Activated gamma-delta T cell treated with anti-CD3 and anti-CD28 coated beads, Interleukin-2, amount 50 U/mL, for 16 hours (primary cell): ENCODE data around the gene UBR2.
"Not testable (repeated sequence)": the region's sequence is repeated elsewhere in the genome, so short reads cannot be mapped to it uniquely, and the experiment has no call there.

Source experiments
- DNase-seq: peaks from one replicate; pipeline ENCODE4 v3.0.0-alpha.2; 2020; ENCODE audit warnings: low read depth

The UBR2 gene

DNA sequence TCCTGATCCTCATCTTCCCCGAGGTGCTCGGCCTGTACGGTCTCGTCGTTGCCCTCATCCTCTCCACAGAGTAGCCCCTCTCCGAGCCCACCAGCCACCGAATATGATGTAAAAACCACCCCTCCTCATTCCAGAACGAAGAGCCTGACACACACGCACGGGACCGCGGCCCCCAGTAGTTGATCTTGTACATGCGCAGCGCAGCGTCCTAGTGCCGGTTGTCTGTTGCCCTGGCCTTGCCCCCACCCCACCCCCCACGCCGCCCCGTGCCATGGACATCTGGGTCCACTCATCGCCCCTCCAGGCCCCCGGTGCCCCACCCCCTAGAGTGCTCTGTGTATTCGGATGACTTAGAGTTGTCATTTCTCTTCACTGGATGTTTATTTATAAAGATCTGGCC, 163.8 kb downstream of the UBR2 start:
- DNase-seq, result no peak

DNA sequence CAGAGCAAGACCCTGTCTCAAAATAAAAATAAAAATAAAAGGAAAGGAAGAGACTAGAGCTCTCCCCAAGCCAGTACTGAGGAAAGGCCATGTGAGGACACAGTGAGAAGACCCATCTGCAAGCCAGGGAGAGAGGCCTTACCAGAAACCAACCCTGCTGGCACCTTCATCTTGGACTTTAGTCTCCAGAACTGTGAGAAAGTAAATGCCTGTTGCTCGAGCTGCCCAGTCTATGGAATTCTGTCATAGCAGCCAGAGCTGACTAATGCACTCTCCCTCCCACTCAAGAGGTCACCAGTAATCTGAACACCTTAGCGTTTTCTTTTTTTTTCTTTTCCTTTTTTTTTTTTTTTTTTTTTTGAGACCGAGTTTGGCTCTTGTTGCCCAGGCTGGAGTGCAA, 165.9 kb downstream of the UBR2 start:
- no peak for DNase-seq

DNA sequence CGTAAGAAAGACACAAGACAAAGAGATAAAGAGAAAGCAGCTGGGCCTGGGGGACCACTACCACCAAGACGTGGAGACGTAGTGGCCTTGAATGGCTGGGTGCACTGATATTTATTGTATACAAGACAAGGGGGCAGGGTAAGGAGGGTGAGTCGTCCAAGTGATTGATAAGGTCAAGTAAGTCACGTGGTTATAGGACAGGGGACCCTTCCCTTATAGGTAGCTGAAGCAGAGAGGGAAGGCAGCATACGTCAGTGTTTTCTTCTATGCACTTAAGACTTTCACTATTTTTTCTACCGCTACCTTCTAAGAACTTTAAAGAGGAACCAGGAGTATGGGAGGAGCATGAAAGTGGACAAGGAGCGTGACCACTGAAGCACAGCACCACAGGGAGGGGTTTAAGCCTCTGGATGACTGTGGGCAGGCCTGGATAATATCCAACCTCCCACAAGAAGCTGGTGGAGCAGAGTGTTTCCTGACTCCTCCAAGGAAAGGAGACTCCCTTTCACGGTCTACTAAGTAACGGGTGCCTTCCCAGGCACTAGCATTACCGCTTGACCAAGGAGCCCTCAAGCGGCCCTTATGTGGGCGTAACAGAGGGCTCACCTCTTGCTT, 170.1 kb downstream of the UBR2 start:
- DNase-seq, result not testable (repeated sequence)

DNA sequence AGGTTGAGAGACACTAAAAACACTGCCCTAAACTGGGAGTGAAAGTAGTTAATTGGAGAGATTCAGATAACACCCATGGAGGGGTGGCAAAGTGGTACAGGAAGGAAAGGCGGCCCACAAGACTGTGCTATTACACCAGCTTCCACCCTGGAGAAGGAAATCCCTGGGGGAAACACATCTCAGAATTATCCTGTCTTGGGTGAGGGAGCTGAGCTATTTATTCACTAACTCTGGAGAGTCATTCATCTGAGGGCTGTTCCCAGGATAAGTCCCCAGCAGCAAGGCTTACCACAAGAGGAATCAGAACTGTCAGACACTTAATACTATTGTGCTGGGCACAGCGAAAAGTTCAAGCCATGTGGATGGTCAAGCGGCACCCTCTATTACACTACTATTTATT, 172.1 kb downstream of the UBR2 start:
- DNase-seq, result no peak

- no peak for DNase-seq
Observed at GRCh38 chr6:42740725-42741124, 176.9 kb downstream of the UBR2 start.

GRCh38 chr6:42742116-42742894, 178.5 kb downstream of the UBR2 start:
- no peak for DNase-seq
